ENCODE data around the gene BABAM2.
"Not testable (repeated sequence)": the region's sequence is repeated elsewhere in the genome, so short reads cannot be mapped to it uniquely, and the experiment has no call there.

The BABAM2 gene

DNA sequence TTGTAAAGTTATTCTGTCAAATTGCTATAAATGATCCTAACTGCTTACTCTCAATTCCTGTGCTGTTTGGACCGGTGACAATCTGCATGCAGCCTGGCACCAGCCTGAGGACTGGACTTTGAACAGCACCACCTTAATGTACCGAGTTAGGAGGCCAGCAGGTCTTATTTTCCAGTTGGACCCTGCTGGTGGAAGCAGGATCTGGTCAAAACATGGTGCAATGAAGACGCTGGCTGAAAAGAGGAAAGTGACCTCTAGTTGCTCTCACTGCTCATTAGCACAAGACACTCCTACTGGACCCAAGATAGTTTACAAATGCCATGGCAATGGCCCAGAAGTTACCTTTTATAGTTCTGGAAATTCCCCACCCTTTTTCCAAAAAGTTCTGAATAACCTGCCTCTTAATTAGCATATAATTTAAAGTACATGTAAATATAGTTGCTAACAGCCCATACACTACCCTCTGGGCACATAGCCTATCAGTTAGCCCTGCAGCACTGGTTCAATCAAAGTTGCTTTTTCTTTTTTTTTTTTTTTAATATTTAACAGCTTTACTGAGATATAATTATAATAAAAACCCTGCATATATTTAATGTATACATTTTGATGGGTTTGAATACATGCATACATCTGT, 36.2 kb upstream of the BABAM2 start:
- TF ChIP-seq CTCF (IDR thresholded peaks at IDR 0.05; ENCODE audit: low read depth, low read length) = no peak
- DNase-seq (ENCODE audit: extremely low read depth, low read depth) = no peak

DNA sequence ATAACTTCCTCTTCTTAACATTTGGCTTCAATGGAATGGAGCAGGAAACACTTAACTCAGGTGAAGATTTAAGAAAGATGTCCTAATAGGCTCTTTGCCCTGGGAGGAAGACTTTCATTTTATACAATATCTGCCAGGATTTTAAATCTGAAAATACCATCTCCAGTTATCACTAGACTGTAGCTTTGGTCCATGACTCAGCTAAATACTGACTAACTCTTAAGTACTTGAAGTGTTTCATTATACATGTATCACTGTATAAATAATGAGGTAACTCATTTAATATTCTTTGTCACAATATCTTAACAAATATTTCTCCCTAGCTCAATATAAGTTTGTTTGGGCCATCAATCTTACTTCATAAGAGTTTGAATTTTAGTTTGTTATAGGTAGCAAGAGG, 35.1 kb upstream of the BABAM2 start:
- TF ChIP-seq CTCF (IDR thresholded peaks at IDR 0.05; ENCODE audit: low read depth, low read length) = no peak
- DNase-seq (ENCODE audit: extremely low read depth, low read depth) = no peak

DNA sequence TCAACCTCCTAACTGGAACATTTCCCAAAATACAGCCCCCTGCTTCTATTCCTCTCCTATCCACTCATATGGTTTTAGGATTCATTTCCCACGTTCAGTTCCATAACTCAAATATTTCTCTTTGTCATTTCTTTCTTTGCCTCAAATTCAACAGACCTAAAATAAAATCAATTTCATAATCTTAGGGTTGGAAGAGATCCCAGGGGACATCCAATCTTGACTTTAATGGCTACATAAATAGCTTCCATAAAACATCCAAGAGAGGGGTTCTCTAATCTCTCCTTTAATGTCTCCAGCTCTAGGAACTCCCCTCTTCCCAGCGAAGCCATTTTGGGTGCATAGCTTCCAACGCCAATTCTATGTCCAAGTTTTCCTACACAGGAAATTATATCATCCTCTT, 34.1 kb upstream of the BABAM2 start:
- DNase-seq (ENCODE audit: extremely low read depth, low read depth) = no peak
- no peak for TF ChIP-seq CTCF (IDR thresholded peaks at IDR 0.05; ENCODE audit: low read depth, low read length)

DNA sequence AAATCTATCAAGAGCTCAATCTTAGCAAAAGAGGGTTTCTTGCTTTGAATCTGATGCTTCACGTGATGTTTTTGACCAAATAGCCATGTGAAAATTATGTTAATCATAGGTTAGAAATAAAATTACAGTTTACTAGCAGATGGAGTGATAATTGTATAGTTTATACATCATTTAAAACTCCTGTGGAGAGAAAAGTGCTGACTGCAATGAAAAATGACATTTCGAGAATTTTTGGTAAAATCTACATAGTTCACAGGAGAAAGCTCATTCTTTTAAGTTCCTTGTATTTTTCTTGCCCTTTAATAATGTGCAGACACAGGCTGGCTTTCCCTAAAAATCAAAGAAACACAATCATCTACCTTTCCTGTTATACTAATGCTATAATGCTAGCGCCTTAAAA, 33.6 kb upstream of the BABAM2 start:
- DNase-seq (ENCODE audit: extremely low read depth, low read depth) = no peak
- no peak for TF ChIP-seq CTCF (IDR thresholded peaks at IDR 0.05; ENCODE audit: low read depth, low read length)

DNA sequence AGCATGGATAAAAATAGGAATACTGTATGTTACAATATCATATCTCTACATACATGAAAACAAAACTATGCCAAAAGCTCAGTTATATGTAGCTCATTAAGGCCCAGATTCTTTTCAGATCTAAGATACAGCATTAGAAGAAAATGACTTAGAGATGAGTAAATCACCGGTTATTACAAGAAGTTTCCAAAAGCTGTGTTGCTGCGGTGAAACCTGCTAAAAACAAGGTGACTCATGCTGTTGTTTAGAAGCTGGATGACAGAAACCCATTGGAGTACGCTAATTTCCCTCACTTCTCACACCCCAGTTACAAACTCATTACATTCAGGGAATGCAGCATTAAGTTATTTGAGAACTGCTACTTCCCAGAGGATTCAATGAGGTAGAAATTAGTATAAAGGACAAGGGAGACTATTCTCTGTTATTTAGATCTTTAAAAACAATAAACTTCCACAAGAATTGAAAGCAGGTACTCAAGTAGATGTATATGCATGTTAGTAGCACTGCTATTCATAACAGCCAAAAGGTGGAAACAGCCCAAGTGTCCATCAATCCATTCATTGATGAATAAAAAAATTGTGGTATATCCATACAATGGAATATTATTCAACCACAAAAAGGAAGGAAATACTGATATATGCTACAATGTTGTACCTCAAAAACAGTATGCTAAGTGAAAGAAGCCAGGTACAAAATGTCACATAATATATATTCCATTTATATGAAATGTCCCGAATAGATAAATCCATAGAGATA, 32.9 kb upstream of the BABAM2 start:
- no peak for DNase-seq (ENCODE audit: extremely low read depth, low read depth)
- TF ChIP-seq CTCF (IDR thresholded peaks at IDR 0.05; ENCODE audit: low read depth, low read length) = no peak

- peak; percentile 37 for DNase-seq (ENCODE audit: extremely low read depth, low read depth)
- TF ChIP-seq CTCF (IDR thresholded peaks at IDR 0.05; ENCODE audit: low read depth, low read length) = no peak
Measured at GRCh38 chr2:27860111-27860510, 30.4 kb upstream of the BABAM2 start.

GRCh38 chr2:27863146-27863545, 27.4 kb upstream of the BABAM2 start:
- TF ChIP-seq CTCF (IDR thresholded peaks at IDR 0.05; ENCODE audit: low read depth, low read length) = no peak
- no peak for DNase-seq (ENCODE audit: extremely low read depth, low read depth)

DNA sequence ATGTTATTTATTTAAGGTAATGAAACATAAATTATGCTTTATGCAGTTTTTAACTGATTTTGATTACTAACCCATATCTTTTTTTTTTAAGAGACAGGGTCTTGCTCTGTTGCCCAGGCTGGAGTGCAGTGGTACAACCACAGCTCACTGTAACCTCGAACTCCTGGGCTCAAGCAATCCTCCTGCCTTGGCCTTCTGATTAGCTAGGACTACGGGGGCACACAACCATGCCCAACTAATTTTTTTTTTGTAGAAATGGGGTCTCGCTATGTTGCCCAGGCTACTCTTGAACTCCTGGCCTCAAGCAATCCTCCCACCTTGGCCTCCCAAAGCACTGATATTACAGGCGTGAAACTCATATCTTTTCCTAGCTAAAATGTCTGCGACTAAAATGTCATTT, 26.6 kb upstream of the BABAM2 start:
- not testable (repeated sequence) for DNase-seq (ENCODE audit: extremely low read depth, low read depth)
